Measurements from ENCODE around the gene ERLEC1.

Gene ERLEC1

DNA sequence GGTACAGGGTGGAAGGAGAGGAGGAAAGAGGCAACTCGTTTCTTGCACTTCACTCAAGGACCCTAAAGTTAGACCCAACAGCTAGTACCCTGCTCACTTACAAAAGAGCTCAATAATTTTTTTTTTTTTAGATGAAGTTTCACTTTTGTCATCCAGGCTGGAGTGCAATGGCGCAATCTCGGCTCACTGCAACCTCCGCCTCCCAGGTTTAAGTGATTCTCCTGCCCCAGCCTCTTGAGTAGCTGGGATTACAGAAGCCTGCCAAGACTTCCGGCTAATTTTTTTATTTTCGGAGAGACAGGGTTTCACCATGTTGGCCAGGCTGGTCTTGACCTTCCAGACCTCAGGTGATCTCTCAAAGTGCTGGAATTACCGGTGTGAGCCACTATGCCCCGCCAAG, 4.2 kb upstream of the ERLEC1 start:
- no peak for DNase-seq (ENCODE audit: low read depth in 2 of 2)

GRCh38 chr2:53784436-53784835, 2.4 kb upstream of the ERLEC1 start:
- no peak for DNase-seq (ENCODE audit: low read depth in 2 of 2)

- DNase-seq (ENCODE audit: low read depth in 2 of 2), result no peak
These were observed 1.5 kb upstream of the ERLEC1 start for GRCh38 chr2:53785366-53785765.

DNA sequence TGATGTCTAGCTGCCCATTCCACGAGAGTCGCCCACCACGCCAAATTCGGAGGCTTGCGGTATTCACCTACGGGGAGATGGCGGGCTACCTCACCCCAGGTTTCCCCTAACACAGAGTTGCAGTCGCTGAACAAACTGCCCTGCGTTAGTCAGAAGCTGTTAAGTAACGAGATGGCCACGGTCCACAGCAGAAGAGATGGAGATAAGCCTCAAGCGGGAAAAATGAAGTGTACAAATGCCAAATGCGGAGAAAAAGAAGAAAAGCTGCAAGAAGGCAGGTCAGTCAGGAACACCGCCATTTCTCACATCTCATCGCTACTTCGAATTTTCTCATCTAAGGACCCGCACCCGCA, 516 bp upstream of the ERLEC1 start:
- DNase-seq (ENCODE audit: low read depth in 2 of 2), result no peak

DNA sequence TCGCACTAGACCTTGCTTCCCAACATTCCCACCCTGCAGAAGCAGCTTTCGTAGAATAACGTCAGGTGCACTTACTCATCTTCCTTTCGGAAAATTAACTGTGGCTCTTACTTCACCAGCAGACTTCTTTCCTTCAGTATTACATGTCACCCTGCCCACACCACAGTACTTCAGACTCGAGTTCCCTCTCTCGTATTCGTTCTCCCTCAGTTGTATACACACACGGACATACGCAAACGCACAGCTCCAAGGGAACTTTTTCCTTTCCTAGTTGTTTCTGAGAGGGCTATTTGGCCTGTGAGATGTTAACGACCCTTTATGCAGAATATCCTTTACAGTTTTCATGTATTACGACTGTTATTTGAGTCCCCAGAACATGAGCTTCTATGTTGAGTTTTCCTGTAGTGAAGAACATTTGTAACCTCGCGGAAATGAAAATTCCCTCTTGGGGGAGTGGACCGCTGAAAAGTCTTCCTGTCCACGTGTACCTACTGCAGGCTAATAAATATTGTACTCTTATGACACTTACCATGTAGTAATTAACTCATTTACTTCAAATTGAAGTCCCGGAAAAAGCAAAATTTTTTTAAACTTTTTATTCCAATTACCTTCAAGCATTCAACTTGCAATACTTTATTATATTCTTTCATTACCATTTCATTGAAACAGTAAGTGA, 908 bp downstream of the ERLEC1 start:
- DNase-seq (ENCODE audit: low read depth in 2 of 2), result no peak

- no peak for DNase-seq (ENCODE audit: low read depth in 2 of 2)
These were observed 6.4 kb downstream of the ERLEC1 start for GRCh38 chr2:53793261-53793660.

- no peak for DNase-seq (ENCODE audit: low read depth in 2 of 2)
These were observed 7.0 kb downstream of the ERLEC1 start for GRCh38 chr2:53793821-53794220.

- DNase-seq (ENCODE audit: low read depth in 2 of 2), result no peak
These were observed 14.7 kb downstream of the ERLEC1 start for GRCh38 chr2:53801547-53801946.

- DNase-seq (ENCODE audit: low read depth in 2 of 2), result no peak
These were observed 15.8 kb downstream of the ERLEC1 start for GRCh38 chr2:53802617-53803151.

- DNase-seq (ENCODE audit: low read depth in 2 of 2), result no peak
These were observed 24.8 kb downstream of the ERLEC1 start for GRCh38 chr2:53811601-53812000.

DNA sequence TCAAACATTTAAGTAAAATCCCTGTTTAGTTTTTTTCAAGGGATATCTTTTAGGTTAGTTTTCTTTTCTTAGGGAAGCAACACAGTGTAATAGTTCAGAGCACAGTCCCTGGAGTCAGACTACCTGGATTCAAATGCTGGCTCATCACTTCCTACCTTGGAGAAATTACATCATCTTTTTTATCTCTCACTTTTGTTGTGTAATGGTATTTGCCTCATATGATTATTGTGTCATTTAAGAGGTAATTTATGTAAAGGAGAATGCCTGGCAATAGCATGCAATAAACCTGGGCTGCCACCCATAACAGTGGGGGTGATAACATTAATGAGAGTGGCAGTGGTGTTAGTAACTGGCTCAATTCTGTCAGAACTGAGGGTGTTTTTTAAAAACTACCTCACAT, 26.3 kb downstream of the ERLEC1 start:
- DNase-seq (ENCODE audit: low read depth in 2 of 2), result no peak

DNA sequence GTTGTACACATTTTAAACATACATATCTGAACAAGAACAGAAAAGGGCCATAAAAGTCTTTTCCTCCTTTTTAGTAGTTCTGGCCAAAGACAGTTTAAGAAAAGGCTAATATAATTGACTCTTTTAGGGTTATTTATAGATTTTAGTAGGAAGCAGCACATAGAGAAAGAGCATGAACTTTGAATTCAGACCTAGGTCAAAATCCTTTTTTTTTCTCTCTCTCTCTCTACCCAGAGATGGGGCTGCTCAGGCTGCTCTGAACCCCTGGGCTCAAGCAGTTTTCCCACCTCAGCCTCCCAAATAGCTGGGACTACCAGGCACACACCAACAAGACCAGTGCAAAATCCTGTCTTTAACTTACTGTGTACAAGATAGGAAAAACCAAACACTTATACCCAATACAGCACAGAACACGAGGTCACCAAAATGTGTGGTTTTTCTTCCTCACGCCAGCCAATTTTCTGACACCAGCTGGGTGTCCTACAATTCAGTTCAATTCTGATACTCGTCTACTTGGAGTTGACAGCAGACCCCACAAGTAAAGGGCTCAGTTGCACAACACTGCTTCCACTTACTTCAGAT, 32.1 kb downstream of the ERLEC1 start:
- DNase-seq (ENCODE audit: low read depth in 2 of 2), result no peak

GRCh38 chr2:53819634-53820033, 32.8 kb downstream of the ERLEC1 start:
- DNase-seq (ENCODE audit: low read depth in 2 of 2), result no peak

- DNase-seq (ENCODE audit: low read depth in 2 of 2), result no peak
These were observed 33.2 kb downstream of the ERLEC1 start for GRCh38 chr2:53820048-53820447.

- no peak for DNase-seq (ENCODE audit: low read depth in 2 of 2)
These were observed 33.9 kb downstream of the ERLEC1 start for GRCh38 chr2:53820711-53821110.

DNA sequence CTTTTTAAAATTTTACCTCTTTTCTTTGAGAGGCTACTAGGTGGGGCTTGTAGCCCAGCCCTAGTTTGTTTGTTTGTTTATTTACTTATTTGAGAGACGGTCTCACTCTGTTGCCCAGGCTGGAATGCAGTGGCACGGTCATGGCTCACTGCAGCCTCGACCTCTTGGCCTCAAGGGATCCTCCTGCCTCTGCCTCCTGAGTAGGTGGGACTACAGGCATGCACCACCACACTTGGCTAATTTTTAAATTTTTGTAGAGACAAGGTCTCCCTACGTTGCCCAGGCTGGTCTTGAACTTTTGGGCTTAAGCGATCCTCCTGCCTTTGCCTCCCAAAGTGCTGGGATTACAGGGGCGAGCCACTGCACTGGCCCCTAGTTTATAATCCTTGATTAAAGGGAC, 35.0 kb downstream of the ERLEC1 start:
- no peak for DNase-seq (ENCODE audit: low read depth in 2 of 2)

- DNase-seq (ENCODE audit: low read depth in 2 of 2), result peak in 1 of 2 donors; percentile 3
These were observed 36.8 kb downstream of the ERLEC1 start for GRCh38 chr2:53823639-53824038.

- no peak for DNase-seq (ENCODE audit: low read depth in 2 of 2)
These were observed 39.2 kb downstream of the ERLEC1 start for GRCh38 chr2:53826030-53826410.

DNA sequence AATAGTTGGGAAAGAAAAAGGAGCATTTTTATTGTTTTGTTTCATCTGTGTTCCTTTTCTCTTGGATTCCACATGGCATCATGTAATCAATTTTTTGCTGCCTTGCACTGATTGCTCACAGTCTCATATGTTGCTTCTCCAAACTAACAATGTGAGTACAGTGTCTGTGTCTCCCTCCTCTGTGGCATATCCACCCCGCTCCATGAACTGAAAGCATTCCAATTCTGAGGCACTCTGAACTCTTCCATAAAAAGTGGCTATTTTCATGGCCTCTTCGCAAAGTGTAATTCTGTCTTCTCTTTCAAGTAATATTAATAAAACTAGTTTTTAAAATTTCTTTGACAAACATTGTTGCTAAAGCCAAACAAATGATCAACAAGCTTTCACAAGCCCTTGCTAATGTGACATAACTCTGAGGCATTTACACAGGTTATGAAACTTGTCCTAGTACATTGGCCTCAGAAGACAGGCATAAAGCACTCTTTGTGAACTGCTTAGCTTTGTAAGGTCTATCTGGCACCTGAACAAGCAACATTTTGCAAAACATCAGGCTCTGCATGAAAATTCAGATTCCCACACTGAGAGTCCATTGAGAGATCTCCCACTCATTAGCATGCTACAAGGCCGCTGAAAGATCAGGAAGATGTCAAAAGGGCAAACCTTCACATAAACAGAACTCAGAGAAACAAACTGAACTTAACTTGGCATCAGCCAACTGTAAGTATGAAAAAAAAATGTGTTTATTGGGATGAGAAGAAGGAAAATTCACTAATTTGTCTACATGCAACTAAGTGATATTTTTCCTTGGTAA, 39.9 kb downstream of the ERLEC1 start:
- DNase-seq (ENCODE audit: low read depth in 2 of 2), result no peak

- DNase-seq (ENCODE audit: low read depth in 2 of 2), result no peak
These were observed 40.7 kb downstream of the ERLEC1 start for GRCh38 chr2:53827398-53828175.

DNA sequence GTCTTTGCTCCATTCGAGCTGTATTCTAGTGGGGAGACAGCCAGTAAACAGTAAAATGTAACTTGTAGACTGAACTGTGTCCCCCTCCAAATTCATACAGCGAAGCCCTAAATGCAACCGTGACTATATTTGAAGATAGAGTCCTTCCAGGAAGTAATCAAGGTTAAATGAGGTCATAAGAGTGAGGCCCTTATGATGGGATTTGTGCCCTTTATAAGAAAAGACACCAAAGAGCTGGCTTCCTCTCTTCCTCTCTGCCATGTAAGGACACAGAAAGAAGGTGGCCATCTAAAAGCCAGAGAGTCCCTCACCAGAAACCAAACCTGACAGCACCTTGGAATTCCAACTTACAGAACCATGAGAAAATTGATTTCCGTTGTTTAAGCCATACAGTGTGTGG, 41.5 kb downstream of the ERLEC1 start:
- DNase-seq (ENCODE audit: low read depth in 2 of 2), result no peak

Measured in stimulated activated CD8-positive, alpha-beta memory T cell treated with anti-CD3 and anti-CD28 coated beads, Interleukin-15, amount 100 ng/mL, for 48 hours (primary cell).